ENCODE results near the gene STXBP1.

DNA sequence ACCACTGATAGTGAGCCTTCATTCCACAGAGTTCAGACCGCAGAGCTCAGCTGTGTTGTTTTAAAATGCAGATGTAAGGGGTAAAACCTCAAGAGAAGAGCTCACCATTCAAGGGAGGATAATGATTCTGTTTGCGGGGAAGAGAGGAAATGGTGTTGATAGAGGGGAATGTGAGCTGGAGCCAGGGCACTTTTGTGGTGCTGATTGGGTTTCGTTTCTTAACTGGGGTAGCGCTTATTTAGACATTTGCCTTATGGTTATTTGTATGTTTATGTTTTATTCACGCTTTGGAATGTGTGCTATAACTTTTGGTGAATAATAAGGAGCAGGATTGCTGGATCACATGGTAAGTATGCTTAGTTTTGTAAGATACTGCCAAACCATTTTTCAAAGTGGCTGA is 42.5 kb downstream of the STXBP1 start:
- TF ChIP-seq, protein P1, sequence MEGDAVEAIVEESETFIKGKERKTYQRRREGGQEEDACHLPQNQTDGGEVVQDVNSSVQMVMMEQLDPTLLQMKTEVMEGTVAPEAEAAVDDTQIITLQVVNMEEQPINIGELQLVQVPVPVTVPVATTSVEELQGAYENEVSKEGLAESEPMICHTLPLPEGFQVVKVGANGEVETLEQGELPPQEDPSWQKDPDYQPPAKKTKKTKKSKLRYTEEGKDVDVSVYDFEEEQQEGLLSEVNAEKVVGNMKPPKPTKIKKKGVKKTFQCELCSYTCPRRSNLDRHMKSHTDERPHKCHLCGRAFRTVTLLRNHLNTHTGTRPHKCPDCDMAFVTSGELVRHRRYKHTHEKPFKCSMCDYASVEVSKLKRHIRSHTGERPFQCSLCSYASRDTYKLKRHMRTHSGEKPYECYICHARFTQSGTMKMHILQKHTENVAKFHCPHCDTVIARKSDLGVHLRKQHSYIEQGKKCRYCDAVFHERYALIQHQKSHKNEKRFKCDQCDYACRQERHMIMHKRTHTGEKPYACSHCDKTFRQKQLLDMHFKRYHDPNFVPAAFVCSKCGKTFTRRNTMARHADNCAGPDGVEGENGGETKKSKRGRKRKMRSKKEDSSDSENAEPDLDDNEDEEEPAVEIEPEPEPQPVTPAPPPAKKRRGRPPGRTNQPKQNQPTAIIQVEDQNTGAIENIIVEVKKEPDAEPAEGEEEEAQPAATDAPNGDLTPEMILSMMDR (IDR thresholded peaks at IDR 0.05; ENCODE audit: low read length) = no peak
- no peak for TF ChIP-seq EZH2 (IDR thresholded peaks at IDR 0.05; ENCODE audit: borderline replicate concordance, low read length)

All from OCI-LY1 (cell line).